Mesendoderm (in vitro differentiated cells): ENCODE data around the gene MPC2.

ENCODE experiments used
- DNase-seq: peaks from one replicate; pipeline ENCODE4 v3.0.0; 2013
- H2AK5ac ChIP-seq: 2 replicates; pipeline ENCODE4 v1.6.1; 2013; ENCODE audit warnings: low read length, inconsistent platforms
- H2BK120ac ChIP-seq: 2 replicates; pipeline ENCODE4 v1.6.1; 2013; ENCODE audit warnings: low read depth, mild to moderate bottlenecking, low read length, moderate library complexity, mixed read lengths
- H2BK15ac ChIP-seq: replicated peaks from 2 replicates; pipeline ENCODE4 v1.6.1; 2013; ENCODE audit warnings: low read depth, mild to moderate bottlenecking, moderate library complexity
- H2BK5ac ChIP-seq: 2 replicates; pipeline ENCODE4 v1.6.1; 2013; ENCODE audit warnings: low read length, inconsistent platforms
- H3K18ac ChIP-seq: 2 replicates; pipeline ENCODE4 v1.6.1; 2013; ENCODE audit warnings: mild to moderate bottlenecking, low read length, mixed read lengths
- H3K23ac ChIP-seq: one replicate; pipeline ENCODE4 v1.6.1; 2013; ENCODE audit warnings: low read length
- H3K27ac ChIP-seq: 2 replicates; pipeline ENCODE4 v1.5.1; 2013; ENCODE audit warnings: low read depth, mild to moderate bottlenecking, inconsistent platforms, low read length, moderate library complexity
- H3K27me3 ChIP-seq: 2 replicates; pipeline ENCODE4 v1.6.1; 2013; ENCODE audit warnings: low read length, control low read depth, mild to moderate bottlenecking, inconsistent platforms; ENCODE audit not compliant: insufficient read depth, poor library complexity
- H3K36me3 ChIP-seq: 2 replicates; pipeline ENCODE4 v1.6.1; 2013; ENCODE audit warnings: low read length, inconsistent platforms; ENCODE audit not compliant: control insufficient read depth, insufficient read depth
- H3K4ac ChIP-seq: one replicate; pipeline ENCODE4 v1.6.1; 2013; ENCODE audit warnings: low read depth, mild to moderate bottlenecking, low read length, moderate library complexity
- H3K4me1 ChIP-seq: 2 replicates; pipeline ENCODE4 v1.6.1; 2013; ENCODE audit warnings: low read depth, low read length, inconsistent platforms; ENCODE audit not compliant: control insufficient read depth
- H3K4me2 ChIP-seq: 2 replicates; pipeline ENCODE4 v1.6.1; 2013; ENCODE audit warnings: low read length
- H3K4me3 ChIP-seq: 2 replicates; pipeline ENCODE4 v1.5.1; 2013; ENCODE audit warnings: mild to moderate bottlenecking, low read length
- H3K56ac ChIP-seq: one replicate; pipeline ENCODE4 v1.6.1; 2013; ENCODE audit warnings: low read length
- H3K79me1 ChIP-seq: 2 replicates; pipeline ENCODE4 v1.6.1; 2013; ENCODE audit warnings: low read length, inconsistent platforms
- H3K79me2 ChIP-seq: 2 replicates; pipeline ENCODE4 v1.6.1; 2013; ENCODE audit warnings: mild to moderate bottlenecking, low read length; ENCODE audit not compliant: control insufficient read depth, insufficient read depth
- H3K9ac ChIP-seq: 2 replicates; pipeline ENCODE4 v1.6.1; 2013; ENCODE audit warnings: low read length, inconsistent platforms
- H4K5ac ChIP-seq: one replicate; pipeline ENCODE4 v1.6.1; 2013; ENCODE audit warnings: low read length
- H4K8ac ChIP-seq: one replicate; pipeline ENCODE4 v1.6.1; 2013; ENCODE audit warnings: low read depth, mild to moderate bottlenecking, control low read depth, low read length, moderate library complexity
- WGBS: extraction: QIAGEN DNeasy Blood & Tissue Kit; methylation state at CpG from one replicate; pipeline ENCODE4 v1.1.7; 2013; ENCODE audit warnings: low lambda C conversion rate, missing lambda C conversion rate; ENCODE audit not compliant: insufficient coverage; ENCODE audit errors: extremely low coverage; 5-methylcytosine and 5-hydroxymethylcytosine counted together

Gene MPC2

GRCh38 chr1:167974698-167975097 lies 37.8 kb upstream of the MPC2 start:
- peaks cover 2% of the 10 kb centered on the region for H3K79me1 ChIP-seq
- no peaks in the 10 kb centered on the region for H3K79me2 ChIP-seq
- no peak overlapping the region for H3K23ac ChIP-seq
- no peak overlapping the region for H3K4ac ChIP-seq
- no peak overlapping the region for H3K18ac ChIP-seq
- no peaks in the 10 kb centered on the region for H3K4me1 ChIP-seq
- H3K56ac ChIP-seq: no peak overlapping the region
- H4K5ac ChIP-seq: no peak overlapping the region
- H2BK120ac ChIP-seq: no peak overlapping the region
- H3K4me2 ChIP-seq: no peak overlapping the region
- no peak overlapping the region for H2BK15ac ChIP-seq
- no peaks in the 10 kb centered on the region for H3K27me3 ChIP-seq
- DNase-seq: no peak
- H3K4me3 ChIP-seq: no peak overlapping the region
- no peak overlapping the region for H2BK5ac ChIP-seq
- H3K27ac ChIP-seq: no peak overlapping the region
- H2AK5ac ChIP-seq: no peak overlapping the region
- 100% methylated on average over 1 of the region's 4 CpGs for WGBS
- no peak overlapping the region for H4K8ac ChIP-seq
- no peaks in the 10 kb centered on the region for H3K36me3 ChIP-seq
- H3K9ac ChIP-seq: no peak overlapping the region

DNA sequence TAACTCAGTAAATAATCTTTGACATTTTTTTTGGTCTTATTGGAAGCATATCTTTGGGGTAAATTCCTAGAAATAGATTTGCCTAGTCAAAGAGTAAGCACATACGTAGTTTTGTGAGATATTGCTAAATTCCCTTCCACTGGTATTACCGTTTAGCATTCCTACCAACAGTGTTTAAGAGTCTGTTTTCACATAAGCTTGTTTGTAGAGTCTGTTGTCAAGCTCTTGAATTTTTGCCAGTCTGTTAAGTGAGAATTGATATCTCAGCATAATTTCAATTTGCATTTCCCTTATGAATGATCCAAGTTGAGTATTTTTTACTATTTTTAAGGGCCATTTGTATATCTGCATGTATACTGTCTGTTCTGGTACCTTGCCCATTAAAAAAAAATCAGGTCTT lies 37.0 kb upstream of the MPC2 start:
- H3K27ac ChIP-seq: no peak overlapping the region
- no peak overlapping the region for H3K23ac ChIP-seq
- H2BK5ac ChIP-seq: no peak overlapping the region
- H2BK15ac ChIP-seq: no peak overlapping the region
- H3K9ac ChIP-seq: no peak overlapping the region
- no peak for DNase-seq
- H4K8ac ChIP-seq: no peak overlapping the region
- no peak overlapping the region for H2AK5ac ChIP-seq
- no peak overlapping the region for H3K4ac ChIP-seq
- H3K18ac ChIP-seq: no peak overlapping the region
- no peak overlapping the region for H3K4me2 ChIP-seq
- H3K56ac ChIP-seq: no peak overlapping the region
- H3K79me2 ChIP-seq: no peaks in the 10 kb centered on the region
- no peaks in the 10 kb centered on the region for H3K27me3 ChIP-seq
- H3K4me1 ChIP-seq: no peaks in the 10 kb centered on the region
- H3K36me3 ChIP-seq: no peaks in the 10 kb centered on the region
- WGBS: no CpG with 5 or more reads among the region's 2 CpGs
- peaks cover 2% of the 10 kb centered on the region for H3K79me1 ChIP-seq
- no peak overlapping the region for H4K5ac ChIP-seq
- H2BK120ac ChIP-seq: no peak overlapping the region
- no peak overlapping the region for H3K4me3 ChIP-seq

- Histone ChIP-seq H2BK15ac (no peak overlapping the region), H3K27me3 (no peaks in the 10 kb centered on the region), H3K4me2 (no peak overlapping the region), H3K23ac (no peak overlapping the region), H3K4me1 (no peaks in the 10 kb centered on the region), H3K79me1 (peaks cover 3% of the 10 kb centered on the region), H3K9ac (no peak overlapping the region), H2BK5ac (no peak overlapping the region), H4K8ac (no peak overlapping the region), H4K5ac (no peak overlapping the region), H3K4me3 (no peak overlapping the region), H3K56ac (no peak overlapping the region), H2AK5ac (no peak overlapping the region), H3K27ac (no peak overlapping the region), H3K4ac (no peak overlapping the region), H3K79me2 (peaks cover 2% of the 10 kb centered on the region), H3K36me3 (no peaks in the 10 kb centered on the region), H2BK120ac (no peak overlapping the region), H3K18ac (no peak overlapping the region)
- WGBS: no CpG with 5 or more reads among the region's 3 CpGs
- no peak for DNase-seq
Observed at GRCh38 chr1:167968569-167968968, 31.7 kb upstream of the MPC2 start.

GRCh38 chr1:167966050-167966449 lies 29.2 kb upstream of the MPC2 start:
- no CpG with 5 or more reads among the region's 4 CpGs for WGBS
- no peak overlapping the region for H3K4me2 ChIP-seq
- DNase-seq: no peak
- no peak overlapping the region for H2BK120ac ChIP-seq
- no peak overlapping the region for H2BK15ac ChIP-seq
- no peaks in the 10 kb centered on the region for H3K36me3 ChIP-seq
- H3K79me1 ChIP-seq: peaks cover 2% of the 10 kb centered on the region
- no peak overlapping the region for H3K27ac ChIP-seq
- no peak overlapping the region for H4K8ac ChIP-seq
- H3K18ac ChIP-seq: no peak overlapping the region
- no peak overlapping the region for H3K4ac ChIP-seq
- H3K56ac ChIP-seq: no peak overlapping the region
- H3K9ac ChIP-seq: no peak overlapping the region
- H3K79me2 ChIP-seq: peaks cover 5% of the 10 kb centered on the region
- no peak overlapping the region for H2AK5ac ChIP-seq
- no peak overlapping the region for H2BK5ac ChIP-seq
- H3K4me1 ChIP-seq: no peaks in the 10 kb centered on the region
- H3K23ac ChIP-seq: no peak overlapping the region
- H3K27me3 ChIP-seq: no peaks in the 10 kb centered on the region
- H4K5ac ChIP-seq: no peak overlapping the region
- H3K4me3 ChIP-seq: no peak overlapping the region

DNA sequence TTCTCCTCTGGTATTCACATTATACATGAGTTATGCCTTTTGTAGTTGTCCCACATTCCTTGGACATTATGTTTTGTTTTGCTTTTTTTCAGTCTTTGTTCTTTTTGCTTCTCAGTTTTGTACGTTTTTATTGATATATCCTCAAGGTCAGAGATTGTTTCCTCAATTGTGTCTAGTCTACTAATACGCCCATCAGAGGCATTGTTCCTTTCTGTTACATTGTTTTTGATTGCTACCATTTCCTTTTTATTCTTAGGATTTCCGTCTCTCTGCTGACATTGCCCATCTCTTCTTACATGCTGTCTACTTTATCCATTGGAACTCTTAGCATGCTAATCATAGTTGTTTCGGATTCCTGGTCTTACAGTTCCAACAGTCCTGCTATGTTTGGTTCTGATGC lies 27.8 kb upstream of the MPC2 start:
- WGBS: no CpG with 5 or more reads among the region's 4 CpGs
- Histone ChIP-seq H3K27ac (no peak overlapping the region), H3K4me2 (no peak overlapping the region), H3K27me3 (no peaks in the 10 kb centered on the region), H4K5ac (no peak overlapping the region), H3K79me2 (peaks cover 5% of the 10 kb centered on the region), H3K4ac (no peak overlapping the region), H3K56ac (no peak overlapping the region), H3K79me1 (peaks cover 2% of the 10 kb centered on the region), H3K9ac (no peak overlapping the region), H2BK5ac (no peak overlapping the region), H3K4me3 (no peak overlapping the region), H3K36me3 (no peaks in the 10 kb centered on the region), H3K18ac (no peak overlapping the region), H2AK5ac (no peak overlapping the region), H3K4me1 (no peaks in the 10 kb centered on the region), H4K8ac (no peak overlapping the region), H2BK120ac (no peak overlapping the region), H3K23ac (no peak overlapping the region), H2BK15ac (no peak overlapping the region)
- no peak for DNase-seq

- Histone ChIP-seq H3K4me2 (no peak overlapping the region), H3K4me3 (no peak overlapping the region), H4K5ac (no peak overlapping the region), H3K56ac (no peak overlapping the region), H3K27ac (no peak overlapping the region), H2BK5ac (no peak overlapping the region), H2AK5ac (no peak overlapping the region), H3K79me2 (peaks cover 9% of the 10 kb centered on the region), H2BK15ac (no peak overlapping the region), H3K4ac (no peak overlapping the region), H3K23ac (no peak overlapping the region), H3K27me3 (no peaks in the 10 kb centered on the region), H3K79me1 (peaks cover 1% of the 10 kb centered on the region), H3K9ac (no peak overlapping the region), H3K4me1 (no peaks in the 10 kb centered on the region), H2BK120ac (no peak overlapping the region), H3K18ac (no peak overlapping the region), H3K36me3 (no peaks in the 10 kb centered on the region), H4K8ac (no peak overlapping the region)
- DNase-seq: no peak
Observed at GRCh38 chr1:167957710-167958109, 20.8 kb upstream of the MPC2 start.
